HCT116 (cell line): ENCODE results near the gene WWOX. TPM values are rescaled to one million over a fixed set of nuclear protein-coding genes. Genes with fewer than 3 reads are reported as not detected.

Source experiments
- ATAC-seq: fragments of 200-7000 bp; cut with Tn5 transposase; 2 replicates; pipeline ENCODE4 v1.9.1; 2020; ENCODE audit warnings: mild to moderate bottlenecking, moderate library complexity
- BruUV-seq: library from RNA; stranded (reverse); fragments of 400-500 nt; replicated peaks from 2 replicates; lab custom pipeline; 2021; lab: Mats Ljungman, UMichigan
- CTCF ChIA-PET: fragments of 300-600 bp; sonication (Branson Sonifier 250); formaldehyde crosslinking; loops from one replicate; lab custom pipeline; 2021; ENCODE audit warnings: antibody characterized with exemption; lab: Charles Lee
- POLR2A ChIA-PET: fragments of 300-600, 350-600 bp; sonication (Branson Sonifier 250); formaldehyde crosslinking; loops from one replicate; lab custom pipeline; 2021; ENCODE audit warnings: antibody characterized with exemption; lab: Charles Lee
- RAD21 ChIA-PET, 2 experiments: fragments of 300-600 bp; sonication (Branson Sonifier 250); formaldehyde crosslinking; loops; one replicate each; lab custom pipeline; 2023; ENCODE audit warnings: low total read pairs in 2 of 2; ENCODE audit not compliant: uncharacterized antibody in 2 of 2, unreplicated experiment in 2 of 2, low non-redundant PET in 1 of 2; lab: Charles Lee
- DNase-seq: peaks from one replicate; pipeline ENCODE4 v3.0.0-alpha.2; 2010; ENCODE audit warnings: low read depth, low spot score
- H2AFZ ChIP-seq: fragments of 200-600 bp; shearing (Covaris generic), sonication (generic); 2 replicates; pipeline ENCODE4 v1.6.1; 2017; ENCODE audit warnings: low read depth, mixed run types, mixed read lengths, antibody characterized with exemption, low read length; ENCODE audit not compliant: poor library complexity, severe bottlenecking
- H3K27ac ChIP-seq: 2 replicates; pipeline ENCODE4 v1.5.1; 2012; ENCODE audit warnings: low read depth, low read length
- H3K27me3 ChIP-seq: fragments of 200-600 bp; sonication (generic); 2 replicates; pipeline ENCODE4 v1.6.1; 2016; ENCODE audit warnings: mixed run types, low read length, mixed read lengths; ENCODE audit not compliant: insufficient read depth
- H3K36me3 ChIP-seq, 2 experiments: fragments of 200-500 bp in 1 of 2; fragments of 200-600 bp in 1 of 2; sonication (Bioruptor generic) in 1 of 2; sonication (generic) in 1 of 2; 2 replicates each; pipeline versions ENCODE4 v1.5.1 to v1.6.1; 2014 to 2016; ENCODE audit warnings: low read length in 2 of 2, inconsistent platforms in 1 of 2, mixed read lengths in 1 of 2, mixed run types in 1 of 2; ENCODE audit not compliant: insufficient read depth in 2 of 2, control insufficient read depth in 1 of 2
- H3K4me1 ChIP-seq, 2 experiments: fragments of 200-600 bp in 1 of 2; sonication (generic) in 1 of 2; 2 replicates each; pipeline versions ENCODE4 v1.5.1 to v1.6.1; 2012 to 2017; ENCODE audit warnings: low read length in 2 of 2, inconsistent platforms in 1 of 2, mild to moderate bottlenecking in 1 of 2, mixed read lengths in 1 of 2, mixed run types in 1 of 2, moderate library complexity in 1 of 2; ENCODE audit not compliant: insufficient read depth in 2 of 2, control insufficient read depth in 1 of 2
- H3K4me2 ChIP-seq: fragments of 200-600 bp; sonication (generic); 2 replicates; pipeline ENCODE4 v1.6.1; 2017; ENCODE audit warnings: mixed run types, low read length, mixed read lengths
- H3K4me3 ChIP-seq, 2 experiments: fragments of 200-600 bp in 1 of 2; sonication (generic) in 1 of 2; replicated peaks in 1 of 2; 2 replicates each; pipeline ENCODE4 v1.5.1; 2011 to 2016; ENCODE audit warnings: low read length in 2 of 2, control low read depth in 1 of 2, low read depth in 1 of 2, mild to moderate bottlenecking in 1 of 2, mixed read lengths in 1 of 2, mixed run types in 1 of 2
- H3K79me2 ChIP-seq: fragments of 200-600 bp; sonication (generic); 2 replicates; pipeline ENCODE4 v1.6.1; 2017; ENCODE audit warnings: mild to moderate bottlenecking, mixed run types, low read length, moderate library complexity, mixed read lengths; ENCODE audit not compliant: insufficient read depth
- H3K9ac ChIP-seq: fragments of 200-600 bp; sonication (generic); 2 replicates; pipeline ENCODE4 v1.6.1; 2016; ENCODE audit warnings: low read length, mixed read lengths
- H3K9me2 ChIP-seq: fragments of 200-600 bp; sonication (generic), shearing (Covaris generic); 2 replicates; pipeline ENCODE4 v1.6.1; 2017; ENCODE audit warnings: mixed run types, mild to moderate bottlenecking, moderate library complexity; ENCODE audit not compliant: insufficient read depth
- H3K9me3 ChIP-seq, 2 experiments: fragments of 200-500 bp in 1 of 2; fragments of 200-600 bp in 1 of 2; sonication (Bioruptor generic) in 1 of 2; sonication (generic) in 1 of 2; 2 replicates each; pipeline ENCODE4 v1.6.1; 2014 to 2017; ENCODE audit warnings: low read length in 2 of 2, mixed read lengths in 2 of 2, inconsistent platforms in 1 of 2, low read depth in 1 of 2, mild to moderate bottlenecking in 1 of 2, mixed run types in 1 of 2, moderate library complexity in 1 of 2; ENCODE audit not compliant: control insufficient read depth in 1 of 2, insufficient read depth in 1 of 2
- H4K20me1 ChIP-seq: fragments of 200-600 bp; sonication (generic), shearing (Covaris generic); 2 replicates; pipeline ENCODE4 v1.6.1; 2017; ENCODE audit warnings: mixed run types, mild to moderate bottlenecking, moderate library complexity; ENCODE audit not compliant: insufficient read depth
- EGR1 ChIP-seq: IDR thresholded peaks from 2 replicates; pipeline ENCODE4 v1.6.1; 2012; ENCODE audit warnings: low read depth
- ELF1 ChIP-seq: IDR thresholded peaks from 2 replicates; pipeline ENCODE4 v1.6.1; 2012; ENCODE audit warnings: low read depth, borderline replicate concordance
- EZH2 ChIP-seq: fragments of 200-600 bp; sonication (generic); IDR thresholded peaks from 2 replicates; pipeline ENCODE4 v1.6.1; 2017; ENCODE audit warnings: antibody characterized with exemption, mixed run types
- EZH2phosphoT487 ChIP-seq: fragments of 200-600 bp; IDR thresholded peaks from 2 replicates; pipeline ENCODE4 v1.6.1; 2018; ENCODE audit warnings: antibody characterized with exemption, borderline replicate concordance
- JUND ChIP-seq: IDR thresholded peaks from 2 replicates; pipeline ENCODE4 v1.6.1; 2012
- MAX ChIP-seq: IDR thresholded peaks from 2 replicates; pipeline ENCODE4 v1.6.1; 2012
- POLR2A ChIP-seq: IDR thresholded peaks from 2 replicates; pipeline ENCODE4 v1.7.0; 2011; ENCODE audit warnings: borderline replicate concordance; ENCODE audit not compliant: insufficient read depth, insufficient read length; ENCODE audit errors: extremely low read depth
- RAD21 ChIP-seq: IDR thresholded peaks from 2 replicates; pipeline ENCODE4 v1.6.1; 2012; ENCODE audit warnings: low read depth, mild to moderate bottlenecking
- REST ChIP-seq: IDR thresholded peaks from 2 replicates; pipeline ENCODE4 v1.6.1; 2012; ENCODE audit warnings: low read depth
- SP1 ChIP-seq: IDR thresholded peaks from 2 replicates; pipeline ENCODE4 v1.6.1; 2012; ENCODE audit warnings: low read depth
- SRF ChIP-seq: IDR thresholded peaks from 2 replicates; pipeline ENCODE4 v1.6.1; 2012; ENCODE audit warnings: low read depth
- TCF7L2 ChIP-seq: IDR thresholded peaks from 2 replicates; pipeline ENCODE4 v1.7.0; 2011; ENCODE audit warnings: borderline replicate concordance, inconsistent platforms; ENCODE audit not compliant: insufficient read depth, insufficient read length; ENCODE audit errors: extremely low read depth
- intact Hi-C: fragments of 100-400 bp; cut with micrococcal nuclease; formaldehyde crosslinking; loops from 2 replicates; pipeline ENCODE4 v1.10.0; 2022
- total RNA-seq: library from RNA; stranded (reverse); gene quantifications from one replicate; pipeline ENCODE4 v1.2.1, GENCODE V29; 2021; ENCODE audit not compliant: unreplicated experiment
- TF ChIP-seq, protein P1 (sequence below), 3 experiments: fragments of 200-600 bp in 1 of 3; sonication (generic) in 1 of 3; IDR thresholded peaks in 2 of 3; conservative IDR thresholded peaks in 1 of 3; 2 replicates each; pipeline ENCODE4 v1.5.1; 2012 to 2017; ENCODE audit warnings: low read depth in 2 of 3, low read length in 2 of 3, antibody characterized with exemption in 1 of 3, borderline replicate concordance in 1 of 3, control low read depth in 1 of 3, mild to moderate bottlenecking in 1 of 3, mixed read lengths in 1 of 3, mixed run types in 1 of 3, moderate library complexity in 1 of 3; ENCODE audit not compliant: insufficient read depth in 1 of 3

The WWOX gene
- total RNA-seq, 1 experiment from 2014 or later = 13.7 TPM

DNA sequence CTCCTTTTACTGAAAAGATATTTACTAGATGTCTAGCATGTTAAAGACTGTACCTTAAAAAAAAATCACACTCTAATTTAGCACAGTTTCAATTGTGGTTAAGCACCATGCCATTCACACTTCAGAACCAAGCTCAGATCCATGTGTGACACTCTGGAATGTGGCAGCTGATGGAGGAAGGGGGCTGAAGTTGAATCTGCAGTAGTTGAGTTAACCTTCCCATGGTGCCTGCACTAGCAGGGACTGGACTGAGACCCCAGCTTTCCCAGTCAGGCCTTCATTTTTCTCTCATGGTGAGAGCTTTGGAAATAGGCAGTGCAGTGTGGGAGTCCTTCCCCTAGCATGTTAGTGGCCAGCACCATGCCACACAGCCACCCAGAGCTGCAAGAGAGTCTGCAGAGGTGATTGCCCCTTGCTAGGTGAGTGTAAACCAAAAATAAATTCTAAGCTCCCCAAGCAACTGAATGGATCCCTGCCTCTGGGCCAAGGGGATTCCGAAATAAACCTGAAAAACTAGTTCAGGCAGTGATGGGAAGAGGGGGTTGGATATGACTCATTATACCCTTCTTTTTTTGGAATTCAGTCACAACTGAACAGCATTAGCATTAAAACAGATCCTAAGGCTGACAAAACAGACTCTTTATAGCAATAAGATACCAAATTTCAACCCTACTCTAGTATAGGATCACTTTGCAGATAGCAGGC is 208.5 kb downstream of the WWOX start (continued):
- TF ChIP-seq SP1 = peak; percentile 47; the same call in 1 of the 2 replicates
- TF ChIP-seq POLR2A = no peak
- no peak for TF ChIP-seq EZH2

DNA sequence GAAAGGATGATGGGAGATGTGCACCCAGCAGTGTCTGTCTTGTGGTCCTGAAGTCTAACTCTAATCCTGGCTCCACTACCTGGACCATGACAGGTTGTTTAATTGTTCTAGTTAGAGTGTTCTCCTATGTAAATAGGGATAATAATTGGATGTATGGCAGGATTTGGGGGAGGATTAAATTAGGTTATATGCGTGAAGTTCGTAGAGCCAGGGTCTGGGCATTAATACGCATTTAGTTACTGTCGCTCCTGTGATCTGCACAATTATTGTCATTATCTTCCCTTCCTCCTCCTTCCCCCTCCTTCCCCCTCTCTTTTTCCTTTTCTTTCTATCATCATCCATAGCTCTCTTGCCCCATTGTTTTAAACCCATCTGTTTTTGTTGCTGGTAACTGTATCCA is 210.3 kb downstream of the WWOX start:
- Histone ChIP-seq H3K9me3 (no peaks in the 10 kb centered on the region), H3K27ac (no peak overlapping the region), H3K36me3 (no peaks in the 10 kb centered on the region), H3K4me3 (no peak overlapping the region), H4K20me1 (no peaks in the 10 kb centered on the region), H3K27me3 (no peaks in the 10 kb centered on the region), H2AFZ (no peak overlapping the region), H3K79me2 (no peaks in the 10 kb centered on the region), H3K9me2 (no peaks in the 10 kb centered on the region), H3K4me1 (peaks cover 5 to 12% of the 10 kb centered on the region in 2 experiments; a peak in 3 of 4 replicates), H3K9ac (no peak overlapping the region), H3K4me2 (no peak overlapping the region)
- DNase-seq = no peak
- ChIA-PET POLR2A (no interaction called here), RAD21 (no interaction called here), CTCF (no interaction called here)
- ATAC-seq = no peak
- intact Hi-C loops = no loop called here
- no TSS peak for BruUV-seq
- TF ChIP-seq SRF = no peak

- RAD21 ChIA-PET = no interaction called here
- Histone ChIP-seq H4K20me1 (no peaks in the 10 kb centered on the region), H3K36me3 (no peaks in the 10 kb centered on the region), H3K27me3 (no peaks in the 10 kb centered on the region), H3K9ac (no peak overlapping the region), H3K9me3 (no peaks in the 10 kb centered on the region), H3K79me2 (no peaks in the 10 kb centered on the region), H3K4me2 (no peak overlapping the region), H2AFZ (no peak overlapping the region), H3K4me3 (no peak overlapping the region), H3K4me1 (peaks cover 5 to 12% of the 10 kb centered on the region in 2 experiments; a peak in 3 of 4 replicates), H3K27ac (no peak overlapping the region), H3K9me2 (no peaks in the 10 kb centered on the region)
- CTCF ChIA-PET = no interaction called here
- POLR2A ChIA-PET = no interaction called here
- intact Hi-C loops = no loop called here
- ATAC-seq (no peak), DNase-seq (no peak)
- no TSS peak for BruUV-seq
- TF ChIP-seq RAD21 (no peak), EZH2 (no peak), SRF (no peak), JUND (no peak), REST (no peak), MAX (no peak), EGR1 (no peak), TCF7L2 (no peak), ELF1 (no peak), EZH2phosphoT487 (no peak)
- TF ChIP-seq, protein P1, sequence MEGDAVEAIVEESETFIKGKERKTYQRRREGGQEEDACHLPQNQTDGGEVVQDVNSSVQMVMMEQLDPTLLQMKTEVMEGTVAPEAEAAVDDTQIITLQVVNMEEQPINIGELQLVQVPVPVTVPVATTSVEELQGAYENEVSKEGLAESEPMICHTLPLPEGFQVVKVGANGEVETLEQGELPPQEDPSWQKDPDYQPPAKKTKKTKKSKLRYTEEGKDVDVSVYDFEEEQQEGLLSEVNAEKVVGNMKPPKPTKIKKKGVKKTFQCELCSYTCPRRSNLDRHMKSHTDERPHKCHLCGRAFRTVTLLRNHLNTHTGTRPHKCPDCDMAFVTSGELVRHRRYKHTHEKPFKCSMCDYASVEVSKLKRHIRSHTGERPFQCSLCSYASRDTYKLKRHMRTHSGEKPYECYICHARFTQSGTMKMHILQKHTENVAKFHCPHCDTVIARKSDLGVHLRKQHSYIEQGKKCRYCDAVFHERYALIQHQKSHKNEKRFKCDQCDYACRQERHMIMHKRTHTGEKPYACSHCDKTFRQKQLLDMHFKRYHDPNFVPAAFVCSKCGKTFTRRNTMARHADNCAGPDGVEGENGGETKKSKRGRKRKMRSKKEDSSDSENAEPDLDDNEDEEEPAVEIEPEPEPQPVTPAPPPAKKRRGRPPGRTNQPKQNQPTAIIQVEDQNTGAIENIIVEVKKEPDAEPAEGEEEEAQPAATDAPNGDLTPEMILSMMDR (IDR thresholded peaks at IDR 0.05 in 2 of 3, conservative IDR thresholded peaks at IDR 0.05 in 1 of 3; ENCODE audit: borderline replicate concordance in 1 of 3, insufficient read depth in 1 of 3, low read depth in 2 of 3, low read length in 2 of 3) = no peak
Observed at GRCh38 chr16:78310196-78310595, 210.7 kb downstream of the WWOX start.
